ENCODE data around the gene MRPL17.
"Not testable (repeated sequence)": the region's sequence is repeated elsewhere in the genome, so short reads cannot be mapped to it uniquely, and the experiment has no call there.

The MRPL17 gene

GRCh38 chr11:6682936-6683861, at the start of gene MRPL17:
Gene MRPL17 (minus strand): TSS chr11:6683340. CDS start chr11:6683296, 44 bp downstream.
- DNase-seq = peak; percentile 98 to 99

GRCh38 chr11:6727971-6728760, 45.0 kb upstream of the MRPL17 start:
- DNase-seq = no peak

- DNase-seq = no peak
Measured at GRCh38 chr11:6725386-6725896, 42.3 kb upstream of the MRPL17 start.

- DNase-seq = no peak
Measured at GRCh38 chr11:6724013-6724412, 40.9 kb upstream of the MRPL17 start.

DNA sequence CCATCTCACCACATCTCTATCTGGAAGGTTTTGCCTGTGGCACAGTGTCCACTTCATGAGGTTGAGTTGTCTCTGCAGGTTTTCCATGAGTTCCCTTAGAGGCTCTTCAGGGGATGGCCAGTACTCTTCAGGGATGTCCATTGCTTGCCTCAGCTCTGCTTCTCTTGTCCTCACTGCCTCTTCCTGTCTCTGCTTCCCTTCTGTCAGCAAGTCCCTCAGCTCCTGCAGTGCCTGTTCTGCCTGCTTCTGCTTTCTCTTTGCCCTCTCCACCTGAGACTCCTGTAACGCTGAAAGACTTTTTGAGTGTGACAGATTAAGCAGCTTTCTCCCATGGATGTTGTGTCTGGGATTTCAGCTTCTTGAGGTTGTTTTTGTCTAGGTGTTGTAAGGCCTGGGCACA, 38.2 kb upstream of the MRPL17 start:
- no peak for DNase-seq

DNA sequence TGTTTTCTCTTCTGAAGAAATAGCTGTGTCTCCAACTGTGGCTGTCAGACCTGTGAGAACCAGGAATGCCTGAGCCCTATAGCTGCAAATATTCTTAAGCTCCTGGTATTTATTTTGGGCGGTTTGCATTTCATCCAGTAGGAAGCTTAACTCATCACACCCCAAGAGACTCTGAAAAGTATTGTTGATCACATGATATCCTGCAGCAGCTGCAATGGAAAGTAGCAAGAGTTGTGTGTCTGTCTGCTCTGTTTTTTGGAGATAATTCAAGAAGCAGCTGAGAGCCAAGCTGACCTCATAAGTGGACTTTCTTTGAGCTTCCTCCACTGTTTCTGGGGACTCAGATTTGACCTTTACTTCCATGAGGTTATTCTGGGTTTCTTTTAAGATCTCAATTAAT, 36.4 kb upstream of the MRPL17 start:
- no peak for DNase-seq

DNA sequence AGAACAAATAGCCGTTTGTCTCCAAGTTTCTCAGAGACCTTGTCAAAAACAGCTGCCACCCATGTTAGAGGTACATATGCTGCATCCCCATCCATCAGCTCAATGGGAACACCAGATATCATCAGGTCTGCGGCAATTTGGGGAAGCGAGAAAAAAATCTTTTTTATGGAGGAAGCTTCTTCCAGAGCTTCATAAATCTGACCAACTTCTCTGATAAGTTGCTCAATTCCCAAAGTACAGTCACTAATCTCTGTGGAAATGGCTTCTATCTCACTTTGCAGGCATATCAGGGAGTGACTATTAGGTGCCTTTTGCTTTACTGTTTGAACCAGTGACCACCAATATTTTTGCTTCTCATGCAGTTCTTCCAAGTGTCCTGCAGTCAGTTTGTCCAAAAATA, 34.3 kb upstream of the MRPL17 start:
- no peak for DNase-seq

GRCh38 chr11:6711552-6711951, 28.4 kb upstream of the MRPL17 start:
- peak; percentile 61 to 69 for DNase-seq

DNA sequence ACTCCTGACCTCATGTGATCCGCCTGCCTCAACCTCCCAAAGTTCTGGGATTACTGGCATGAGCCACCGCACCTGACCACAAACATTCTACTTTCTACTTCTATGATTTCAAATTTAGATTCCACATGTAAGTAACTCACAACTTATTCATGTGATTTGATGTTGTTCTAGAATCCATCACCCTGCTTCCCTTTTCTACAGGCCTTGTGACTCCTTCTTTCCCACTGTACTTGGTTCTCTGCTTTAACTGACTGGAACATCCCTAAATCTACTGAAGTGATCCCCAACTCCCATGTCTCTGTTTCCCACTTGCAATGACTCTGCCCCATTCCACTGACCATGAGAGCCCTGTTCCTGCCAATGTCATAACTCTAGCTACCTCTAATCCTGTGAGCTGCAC, 25.7 kb upstream of the MRPL17 start:
- no peak for DNase-seq

- DNase-seq = peak; percentile 46 to 58
Measured at GRCh38 chr11:6705905-6706535, 22.9 kb upstream of the MRPL17 start.

DNA sequence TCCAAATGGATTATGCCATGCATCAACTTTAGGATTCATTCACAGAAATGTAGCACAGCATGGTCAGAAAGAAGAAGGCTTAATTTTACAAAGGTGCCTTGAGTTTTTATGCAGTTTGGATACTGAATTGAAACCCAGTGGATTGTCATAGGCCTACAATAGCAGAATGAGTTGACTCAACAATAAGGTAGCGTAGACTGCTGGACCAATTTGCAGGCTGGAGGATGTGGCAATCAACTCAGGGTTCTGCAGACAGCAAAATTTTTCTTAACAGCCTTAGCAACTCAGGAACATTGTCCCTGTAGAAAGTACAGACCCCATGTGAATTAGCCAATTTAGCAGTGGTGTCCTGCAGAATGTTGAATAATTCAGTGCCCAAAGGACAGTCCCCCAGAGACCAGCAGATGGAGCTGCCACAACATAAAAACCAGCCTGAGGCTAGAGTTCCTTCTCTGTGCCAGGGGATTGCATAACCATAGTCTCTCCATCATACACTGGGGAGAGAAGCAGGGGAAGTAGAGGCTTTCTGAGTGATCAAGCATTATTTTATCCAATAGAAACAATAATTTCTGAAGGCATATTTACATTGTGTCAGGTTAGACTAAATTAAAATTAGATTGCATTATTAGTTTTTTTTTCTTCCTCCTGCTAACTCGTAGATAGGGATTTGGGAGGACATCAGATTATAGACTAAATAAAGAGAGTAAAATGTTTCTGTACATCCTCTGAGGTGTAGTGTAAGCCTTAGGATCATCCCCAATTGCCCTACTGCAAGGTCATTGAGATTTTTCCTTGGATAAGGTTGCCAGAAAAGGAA, 20.3 kb upstream of the MRPL17 start:
- DNase-seq = peak in 1 of 2 experiments; percentile 33

DNA sequence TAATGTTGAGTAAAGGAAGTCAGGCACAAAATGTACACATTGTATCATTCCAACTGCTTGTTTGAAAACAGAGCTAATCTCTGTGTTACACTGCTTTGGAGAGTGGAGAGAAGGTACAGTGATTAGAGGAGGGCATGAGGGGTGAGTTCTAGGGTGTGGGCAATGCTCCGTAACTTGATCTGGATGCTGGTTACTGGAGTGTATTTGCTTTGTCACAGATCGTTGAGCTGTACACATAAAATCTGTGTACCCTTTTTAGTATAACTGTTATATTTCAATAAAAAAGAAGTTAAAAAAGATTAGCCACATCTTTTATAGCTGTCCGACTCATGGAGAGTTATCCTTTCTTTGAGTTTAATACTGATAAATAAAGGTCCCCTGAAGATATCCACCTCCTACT, 18.8 kb upstream of the MRPL17 start:
- DNase-seq = not testable (repeated sequence)

- DNase-seq = no peak
Measured at GRCh38 chr11:6695377-6695776, 12.2 kb upstream of the MRPL17 start.

DNA sequence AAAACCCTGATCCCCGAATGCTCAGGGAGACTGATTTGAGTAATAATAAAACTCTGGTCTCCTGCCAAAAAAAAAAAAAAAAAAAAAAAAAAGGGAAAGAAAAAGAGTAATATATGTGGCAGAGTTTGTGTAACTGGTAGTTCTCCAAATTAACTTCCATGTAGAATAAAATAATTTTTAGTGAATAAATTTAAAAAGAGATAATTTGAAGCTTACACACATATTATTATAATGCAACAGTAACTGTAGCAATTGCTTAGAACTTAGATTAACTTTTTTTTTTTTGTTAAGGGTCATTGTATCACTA, 11.0 kb upstream of the MRPL17 start:
- DNase-seq = no peak

GRCh38 chr11:6693342-6694228, 10.4 kb upstream of the MRPL17 start:
- peak; percentile 58 to 72 for DNase-seq

GRCh38 chr11:6692128-6692527, 9.0 kb upstream of the MRPL17 start:
- no peak for DNase-seq

DNA sequence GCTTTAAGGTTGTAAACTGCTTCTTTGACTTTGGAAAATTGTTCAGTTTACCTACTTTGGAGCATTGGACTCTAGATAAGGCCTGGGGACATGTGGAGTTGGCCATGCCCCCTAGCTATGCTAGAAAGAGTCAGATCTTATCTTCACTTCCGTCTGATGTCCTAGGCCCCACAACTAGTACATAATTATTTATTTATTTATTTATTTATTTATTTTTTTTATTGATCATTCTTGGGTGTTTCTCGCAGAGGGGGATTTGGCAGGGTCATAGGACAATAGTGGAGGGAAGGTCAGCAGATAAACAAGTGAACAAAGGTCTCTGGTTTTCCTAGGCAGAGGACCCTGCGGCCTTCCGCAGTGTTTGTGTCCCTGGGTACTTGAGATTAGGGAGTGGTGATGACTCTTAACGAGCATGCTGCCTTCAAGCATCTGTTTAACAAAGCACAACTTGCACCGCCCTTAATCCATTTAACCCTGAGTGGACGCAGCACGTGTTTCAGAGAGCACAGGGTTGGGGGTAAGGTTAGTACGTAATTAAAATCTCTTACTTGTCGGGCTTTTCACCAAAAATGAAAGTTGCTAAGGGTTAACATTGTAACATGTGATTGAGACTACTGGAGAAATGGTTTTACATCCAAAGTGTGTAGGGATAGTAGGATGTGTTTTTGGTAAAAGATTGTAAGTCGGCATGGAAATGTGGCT, 7.4 kb upstream of the MRPL17 start:
- not testable (repeated sequence) for DNase-seq

DNA sequence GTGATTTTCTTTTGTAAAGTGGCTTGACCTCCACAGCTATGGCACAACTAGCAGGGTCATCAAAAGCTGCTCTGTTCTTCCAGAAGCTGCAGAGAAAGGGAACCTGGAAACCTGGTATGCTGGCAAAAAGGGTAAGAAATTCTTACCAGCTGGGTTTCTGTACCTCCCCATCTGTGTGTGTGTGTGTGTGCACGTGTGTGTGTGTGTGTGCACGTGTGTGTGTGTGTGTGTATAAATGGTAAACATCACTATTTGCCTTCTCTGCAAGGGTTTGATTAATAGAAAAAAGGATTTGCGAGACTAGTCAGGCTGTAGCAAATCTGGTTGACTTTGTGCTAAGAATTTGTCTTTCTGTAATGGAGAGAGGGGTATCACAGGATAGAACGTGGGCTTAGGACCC, 4.7 kb upstream of the MRPL17 start:
- DNase-seq = no peak

- DNase-seq = no peak
Measured at GRCh38 chr11:6686006-6686405, 2.9 kb upstream of the MRPL17 start.

- DNase-seq = not testable (repeated sequence)
Measured at GRCh38 chr11:6684068-6684467, 928 bp upstream of the MRPL17 start.

DNA sequence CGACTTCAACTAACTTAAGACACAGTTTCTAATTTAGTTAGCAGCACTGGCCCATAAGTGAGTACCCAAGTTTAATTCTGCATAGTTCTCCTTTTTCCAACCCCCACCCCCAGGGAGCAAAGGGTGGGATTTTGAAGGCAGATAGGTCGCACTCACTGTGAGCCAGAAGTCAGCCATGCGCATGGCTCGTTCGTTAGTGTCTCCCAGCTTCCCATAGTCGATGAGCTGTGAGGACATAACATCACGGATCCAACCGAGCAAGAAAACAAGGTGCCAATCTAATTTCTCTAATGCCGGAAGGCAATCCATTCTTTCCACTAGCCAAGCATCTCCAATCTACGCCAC, 577 bp downstream of the MRPL17 start:
- DNase-seq = no peak

All from activated CD4-positive, alpha-beta T cell treated with anti-CD3 and anti-CD28 coated beads, Interleukin-2, amount 50 U/mL, for 48 hours (primary cell).